Mucosa of stomach (tissue), 1 donor: ENCODE measurements around the gene DNAH6.
A peak's percentile ranks its signal among the peaks of the same experiment; 100 is the strongest.

ENCODE experiments used
- H3K27me3 ChIP-seq: one replicate; pipeline ENCODE4 v1.7.0; 2013; ENCODE audit warnings: mild to moderate bottlenecking, low read length; ENCODE audit not compliant: control insufficient read depth, insufficient read depth
- H3K36me3 ChIP-seq: one replicate; pipeline ENCODE4 v1.7.0; 2013; ENCODE audit warnings: low read length; ENCODE audit not compliant: control insufficient read depth, insufficient read depth
- H3K4me1 ChIP-seq: one replicate; pipeline ENCODE4 v1.7.0; 2013; ENCODE audit warnings: mild to moderate bottlenecking, low read length; ENCODE audit not compliant: control insufficient read depth, insufficient read depth
- H3K4me3 ChIP-seq: one replicate; pipeline ENCODE4 v1.7.0; 2013; ENCODE audit warnings: low read length
- H3K9ac ChIP-seq: one replicate; pipeline ENCODE4 v1.7.0; 2013; ENCODE audit warnings: mild to moderate bottlenecking, low read length, moderate library complexity
- H3K9me3 ChIP-seq: one replicate; pipeline ENCODE4 v1.7.0; 2013; ENCODE audit warnings: mild to moderate bottlenecking, low read length, moderate library complexity; ENCODE audit not compliant: control insufficient read depth
- donor health status: Pancreatic carcinoma.

DNAH6 gene

GRCh38 chr2:84515788-84516187 is 510 bp upstream of the DNAH6 start:
- H3K9me3 ChIP-seq, result no peaks in the 10 kb centered on the region
- H3K9ac ChIP-seq, result peak overlapping the region; percentile 60
- peak overlapping the region; percentile 16 for H3K4me3 ChIP-seq
- H3K36me3 ChIP-seq, result no peaks in the 10 kb centered on the region
- H3K27me3 ChIP-seq, result no peaks in the 10 kb centered on the region
- peaks cover 9% of the 10 kb centered on the region for H3K4me1 ChIP-seq

- Histone ChIP-seq H3K4me1 (peaks cover 9% of the 10 kb centered on the region), H3K36me3 (no peaks in the 10 kb centered on the region), H3K9ac (no peak overlapping the region), H3K27me3 (no peaks in the 10 kb centered on the region), H3K4me3 (no peak overlapping the region), H3K9me3 (no peaks in the 10 kb centered on the region)
Measured at GRCh38 chr2:84519332-84519957, 3.1 kb downstream of the DNAH6 start.

GRCh38 chr2:84526562-84526961 is 10.3 kb downstream of the DNAH6 start:
- H3K4me3 ChIP-seq, result no peak overlapping the region
- peaks cover 12% of the 10 kb centered on the region for H3K4me1 ChIP-seq

DNA sequence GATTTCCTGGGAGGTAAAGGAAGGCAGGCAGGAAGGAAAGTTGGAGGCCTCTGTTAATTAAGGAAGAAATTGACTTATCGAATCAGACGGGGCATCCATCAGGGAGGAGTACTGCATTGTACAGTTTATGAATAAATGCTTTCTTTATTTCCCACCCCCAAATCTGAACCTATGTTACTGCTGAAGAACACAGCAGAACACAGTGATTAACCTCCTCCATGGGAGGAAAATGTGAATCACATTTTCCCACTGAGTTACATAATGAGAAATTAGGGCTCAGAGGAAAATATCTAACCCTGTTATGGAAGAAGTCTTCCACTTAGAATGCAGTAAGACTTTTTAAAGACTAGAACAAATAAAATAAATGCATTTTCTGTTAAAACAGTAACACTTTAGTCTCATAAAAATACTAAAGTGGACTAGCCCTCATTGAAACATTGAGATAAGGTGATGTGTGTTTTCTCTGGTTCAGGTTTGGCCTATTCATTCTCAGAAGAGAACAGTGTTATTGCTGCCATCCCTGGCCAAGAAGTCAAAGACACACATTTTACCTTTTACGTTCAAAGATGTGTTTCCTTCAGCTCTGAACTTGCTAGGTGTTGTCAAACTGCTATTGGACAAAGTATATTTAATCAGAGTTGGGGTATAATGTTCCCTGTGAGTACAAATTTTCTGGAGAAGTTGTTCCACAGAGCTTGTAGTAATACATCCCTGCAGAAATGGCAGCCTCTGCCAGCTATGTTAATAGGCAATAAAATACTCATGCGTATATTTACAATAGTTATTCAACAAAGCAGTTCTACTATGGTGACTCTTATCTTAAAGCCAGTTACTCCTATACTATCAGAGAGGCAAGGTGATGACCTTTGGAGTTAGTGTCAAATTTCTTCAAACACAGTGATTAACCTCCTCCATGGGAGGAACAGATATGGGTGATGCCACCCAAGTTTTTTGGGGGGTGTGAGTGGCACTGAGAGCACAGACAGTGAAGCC is 11.1 kb downstream of the DNAH6 start:
- Histone ChIP-seq H3K27me3 (no peaks in the 10 kb centered on the region), H3K9ac (no peak overlapping the region), H3K9me3 (no peaks in the 10 kb centered on the region), H3K4me1 (peaks cover 12% of the 10 kb centered on the region), H3K36me3 (no peaks in the 10 kb centered on the region), H3K4me3 (no peak overlapping the region)

More at GRCh38 chr2:84526562-84526961, 10.3 kb downstream of the DNAH6 start:
- Histone ChIP-seq H3K27me3 (no peaks in the 10 kb centered on the region), H3K9ac (no peak overlapping the region), H3K36me3 (no peaks in the 10 kb centered on the region), H3K9me3 (no peaks in the 10 kb centered on the region)

GRCh38 chr2:84532291-84532690 is 16.0 kb downstream of the DNAH6 start:
- Histone ChIP-seq H3K9me3 (no peaks in the 10 kb centered on the region), H3K4me3 (no peak overlapping the region), H3K4me1 (peaks cover 8% of the 10 kb centered on the region), H3K9ac (no peak overlapping the region), H3K27me3 (no peaks in the 10 kb centered on the region), H3K36me3 (no peaks in the 10 kb centered on the region)

DNA sequence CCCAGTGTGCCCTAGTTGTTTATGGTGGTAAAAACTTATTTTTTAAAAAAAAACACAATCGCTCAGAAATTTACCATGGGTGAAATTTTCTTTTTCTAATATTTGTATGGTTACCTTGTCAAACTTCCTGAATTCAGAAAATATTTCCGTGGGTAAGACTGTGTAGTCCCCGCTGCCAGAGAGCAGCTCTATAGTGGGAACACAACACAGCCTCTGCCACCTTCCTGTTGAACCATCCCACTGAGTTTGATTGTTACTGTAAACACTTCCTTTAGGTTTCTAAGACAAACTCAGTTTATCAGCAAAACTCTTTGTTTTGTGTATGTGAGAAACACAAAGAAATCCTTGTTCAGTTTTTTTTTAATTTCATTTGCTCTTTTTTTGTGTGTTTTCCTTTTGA is 17.9 kb downstream of the DNAH6 start:
- no peak overlapping the region for H3K9ac ChIP-seq
- H3K4me3 ChIP-seq, result no peak overlapping the region
- H3K4me1 ChIP-seq, result no peaks in the 10 kb centered on the region
- H3K9me3 ChIP-seq, result no peaks in the 10 kb centered on the region
- no peaks in the 10 kb centered on the region for H3K27me3 ChIP-seq
- H3K36me3 ChIP-seq, result no peaks in the 10 kb centered on the region

- Histone ChIP-seq H3K9ac (no peak overlapping the region), H3K36me3 (no peaks in the 10 kb centered on the region), H3K9me3 (no peaks in the 10 kb centered on the region), H3K4me3 (no peak overlapping the region), H3K4me1 (no peaks in the 10 kb centered on the region), H3K27me3 (no peaks in the 10 kb centered on the region)
Measured at GRCh38 chr2:84537251-84537650, 21.0 kb downstream of the DNAH6 start.

DNA sequence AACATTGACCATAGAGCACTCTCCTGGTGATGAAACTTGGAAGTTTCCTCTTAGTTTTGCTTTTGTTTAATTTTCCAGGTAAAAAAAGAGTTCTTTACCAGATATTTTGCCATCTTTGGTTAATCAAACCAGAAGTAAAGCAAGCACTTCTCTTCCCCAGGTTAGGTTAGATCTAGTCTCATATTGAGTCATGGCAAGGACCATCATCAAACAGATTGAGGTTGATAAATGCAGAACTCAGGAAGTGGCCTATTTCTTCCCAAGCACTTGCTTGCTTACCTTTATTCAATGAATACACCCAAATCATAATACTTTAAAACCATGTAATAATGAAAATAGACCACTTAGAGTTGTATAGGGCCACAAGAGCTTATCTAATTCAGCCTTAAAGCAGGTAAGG is 23.4 kb downstream of the DNAH6 start:
- Histone ChIP-seq H3K9me3 (no peaks in the 10 kb centered on the region), H3K27me3 (no peaks in the 10 kb centered on the region)

DNA sequence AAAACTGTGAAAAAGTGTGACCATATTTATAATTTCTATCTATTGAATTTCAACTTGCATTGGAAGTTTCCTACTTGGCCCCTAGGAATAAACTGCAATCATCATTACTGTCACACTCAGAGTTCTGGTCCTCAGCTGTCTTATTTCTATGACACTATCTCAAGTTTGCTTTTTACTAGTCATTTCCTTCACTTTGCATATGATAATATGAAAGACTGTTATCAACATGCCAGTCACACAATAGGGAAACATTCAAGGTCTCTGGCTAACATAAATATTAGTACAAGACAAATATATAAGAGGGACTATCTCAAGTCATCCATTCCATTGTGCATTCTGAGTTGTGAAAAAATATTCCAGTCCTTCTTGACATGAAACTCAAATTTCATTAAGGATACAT is 28.7 kb downstream of the DNAH6 start:
- Histone ChIP-seq H3K4me3 (no peak overlapping the region), H3K4me1 (no peaks in the 10 kb centered on the region), H3K9ac (no peak overlapping the region), H3K36me3 (no peaks in the 10 kb centered on the region), H3K9me3 (no peaks in the 10 kb centered on the region), H3K27me3 (no peaks in the 10 kb centered on the region)

More for the DNA sequence above, 23.4 kb downstream of the DNAH6 start:
- Histone ChIP-seq H3K36me3 (no peaks in the 10 kb centered on the region), H3K4me3 (no peak overlapping the region), H3K9ac (no peak overlapping the region), H3K4me1 (no peaks in the 10 kb centered on the region)

DNA sequence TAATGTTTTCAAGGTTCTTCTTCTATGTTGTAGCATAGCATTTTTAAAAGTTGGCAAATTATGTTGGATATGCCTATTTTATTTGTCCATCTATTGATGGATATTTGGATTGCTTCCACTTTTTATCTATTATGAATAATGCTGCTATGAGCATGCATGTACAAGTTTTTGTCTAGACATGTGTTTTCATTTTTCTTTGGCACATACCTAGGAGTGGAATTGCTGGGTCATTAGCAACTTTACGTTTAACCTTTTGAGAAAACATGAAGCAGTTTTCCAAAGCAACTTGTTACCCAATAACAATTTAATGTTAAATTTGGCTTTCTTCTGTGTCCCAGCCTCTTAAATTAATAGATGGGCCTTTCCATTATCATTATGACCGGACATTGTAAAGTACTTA is 30.3 kb downstream of the DNAH6 start:
- H3K27me3 ChIP-seq, result no peaks in the 10 kb centered on the region
- H3K9ac ChIP-seq, result no peak overlapping the region
- H3K9me3 ChIP-seq, result no peaks in the 10 kb centered on the region

DNA sequence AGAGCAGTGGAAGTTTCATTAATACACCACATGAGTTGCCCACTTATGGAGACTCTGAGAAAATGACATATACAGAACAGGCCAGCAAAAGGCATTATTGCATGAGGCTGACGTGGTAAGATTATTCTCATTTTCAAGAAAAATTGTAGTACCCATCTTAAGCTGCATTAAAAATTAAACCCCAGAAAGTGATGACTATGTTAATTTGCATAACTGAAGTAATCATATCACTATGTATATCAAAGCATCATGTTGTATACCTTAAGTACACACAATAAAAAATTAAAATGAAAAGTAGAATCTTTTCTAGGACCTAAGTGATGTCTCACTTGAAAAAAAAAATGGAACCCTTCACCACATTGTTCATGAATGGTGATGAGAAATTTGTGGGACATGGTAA is 32.0 kb downstream of the DNAH6 start:
- H3K36me3 ChIP-seq, result no peaks in the 10 kb centered on the region
- no peaks in the 10 kb centered on the region for H3K27me3 ChIP-seq
- no peaks in the 10 kb centered on the region for H3K4me1 ChIP-seq
- H3K9me3 ChIP-seq, result no peaks in the 10 kb centered on the region
- no peak overlapping the region for H3K9ac ChIP-seq
- no peak overlapping the region for H3K4me3 ChIP-seq

More for the DNA sequence above, 30.3 kb downstream of the DNAH6 start:
- Histone ChIP-seq H3K36me3 (no peaks in the 10 kb centered on the region), H3K4me3 (no peak overlapping the region), H3K4me1 (no peaks in the 10 kb centered on the region)

DNA sequence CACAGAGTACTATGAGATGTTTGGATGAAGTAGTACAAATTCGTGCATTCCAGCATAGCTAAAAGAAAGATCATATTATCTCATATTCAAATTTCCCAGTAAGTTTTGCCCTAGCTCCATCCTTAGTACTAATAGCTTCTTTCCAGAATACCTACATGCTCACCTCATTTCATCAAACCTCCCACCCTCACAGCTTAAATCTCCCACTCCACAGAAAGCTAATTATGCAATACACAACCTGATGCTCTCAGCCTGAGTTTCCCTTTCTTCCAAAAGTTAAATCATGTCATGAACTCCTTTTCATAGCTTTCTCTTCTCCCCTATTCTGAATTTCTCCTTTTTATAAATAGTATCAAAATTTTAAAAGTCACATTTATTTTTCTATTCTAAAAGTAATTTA is 34.6 kb downstream of the DNAH6 start:
- H3K9ac ChIP-seq, result no peak overlapping the region
- H3K9me3 ChIP-seq, result no peaks in the 10 kb centered on the region
- no peaks in the 10 kb centered on the region for H3K27me3 ChIP-seq
- no peak overlapping the region for H3K4me3 ChIP-seq
- H3K4me1 ChIP-seq, result no peaks in the 10 kb centered on the region
- no peaks in the 10 kb centered on the region for H3K36me3 ChIP-seq
